Measurements from ENCODE around the gene RMND1. TPM values are rescaled to one million over a fixed set of nuclear protein-coding genes. Genes with fewer than 3 reads are reported as not detected.

RMND1 gene
- total RNA-seq, 3 donors from 2014 or later (not counting 1 experiment from before 2014, with no cell fraction given): 10.6 to 14.7 (median 11.3) TPM

DNA sequence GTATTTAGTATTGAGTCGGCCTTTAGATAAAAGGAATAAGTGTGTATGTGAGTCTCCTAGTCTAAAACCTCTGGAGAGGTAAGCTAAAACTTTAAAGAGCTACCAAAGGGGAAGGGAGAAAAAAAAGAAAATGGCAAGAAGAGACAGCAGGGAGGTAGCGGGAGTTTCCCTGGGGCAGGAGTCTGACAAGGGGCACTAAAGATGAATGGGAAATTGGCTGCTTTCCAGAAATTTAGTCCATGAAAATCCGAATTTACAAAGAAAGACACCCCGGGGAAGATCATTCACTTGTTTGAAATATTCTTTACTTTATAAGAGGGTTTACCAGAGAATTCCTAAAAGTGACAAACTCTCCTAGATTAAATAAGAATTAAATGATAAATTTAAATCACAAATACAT is 19.3 kb downstream of the RMND1 start:
- no peaks in the 10 kb centered on the region for H3K9me3 ChIP-seq (ENCODE audit: control insufficient read depth, insufficient read depth, low read length)
- no peak for DNase-seq
- intact Hi-C loops (cut with micrococcal nuclease): no loop called here
- no peak overlapping the region for H3K4me3 Mint-ChIP-seq
- ATAC-seq: no peak
- H3K9me3 Mint-ChIP-seq: no peaks in the 10 kb centered on the region
- H3K27ac Mint-ChIP-seq: peak overlapping the region in 1 of 2 donors; percentile 10
- H3K27me3 Mint-ChIP-seq (ENCODE audit: low read depth in 2 of 2): no peaks in the 10 kb centered on the region
- H3K4me3 ChIP-seq (ENCODE audit: low read length): no peak overlapping the region
- peaks cover 12% of the 10 kb centered on the region for H3K36me3 Mint-ChIP-seq
- no peaks in the 10 kb centered on the region for H3K4me1 ChIP-seq (ENCODE audit: control insufficient read depth, insufficient read depth, low read length)
- no peak for TF ChIP-seq CTCF (IDR thresholded peaks at IDR 0.05)
- WGBS (ENCODE audit: insufficient coverage): 100% methylated on average over 2 of the region's 4 CpGs
- peaks cover 2 to 9% of the 10 kb centered on the region in 2 donors for H3K4me1 Mint-ChIP-seq
- H3K36me3 ChIP-seq (ENCODE audit: control insufficient read depth, insufficient read depth, low read length): peaks cover 39% of the 10 kb centered on the region
- no peak overlapping the region for H3K27ac ChIP-seq (ENCODE audit: low read length)
- no peaks in the 10 kb centered on the region for H3K27me3 ChIP-seq (ENCODE audit: control insufficient read depth, insufficient read depth, low read length)

DNA sequence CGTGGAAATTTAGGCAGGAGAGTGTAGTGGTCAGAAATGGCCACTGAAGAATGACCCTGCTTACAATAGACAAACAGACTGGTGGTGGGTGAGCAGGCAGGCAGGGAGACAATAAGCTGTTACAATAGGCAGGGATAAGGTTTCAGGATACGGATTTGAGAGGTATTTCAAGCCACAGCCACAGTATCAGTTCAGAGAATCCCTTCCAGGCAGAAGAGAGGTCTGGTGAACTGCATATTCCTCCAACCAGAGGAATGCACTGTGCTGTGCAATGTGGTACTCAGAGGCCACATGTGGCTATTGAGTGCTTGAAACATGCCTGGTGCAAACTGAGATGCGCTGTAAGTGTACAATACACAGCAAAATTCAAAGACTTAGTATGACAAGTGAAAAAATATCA is 20.6 kb downstream of the RMND1 start:
- no peak for DNase-seq
- Histone ChIP-seq H3K27me3 (ENCODE audit: control insufficient read depth, insufficient read depth, low read length) (no peaks in the 10 kb centered on the region), H3K4me1 (ENCODE audit: control insufficient read depth, insufficient read depth, low read length) (no peaks in the 10 kb centered on the region), H3K36me3 (ENCODE audit: control insufficient read depth, insufficient read depth, low read length) (peaks cover 43% of the 10 kb centered on the region), H3K9me3 (ENCODE audit: control insufficient read depth, insufficient read depth, low read length) (no peaks in the 10 kb centered on the region), H3K4me3 (ENCODE audit: low read length) (no peak overlapping the region), H3K27ac (ENCODE audit: low read length) (no peak overlapping the region)
- ATAC-seq: no peak
- Mint-ChIP-seq H3K9me3 (no peaks in the 10 kb centered on the region), H3K36me3 (peaks cover 12% of the 10 kb centered on the region), H3K27me3 (ENCODE audit: low read depth in 2 of 2) (no peaks in the 10 kb centered on the region), H3K4me3 (no peak overlapping the region), H3K4me1 (peaks cover 0 to 6% of the 10 kb centered on the region in 2 donors), H3K27ac (peak overlapping the region in 1 of 2 donors; percentile 13)
- TF ChIP-seq CTCF (IDR thresholded peaks at IDR 0.05): no peak
- intact Hi-C loops (cut with micrococcal nuclease): no loop called here
- 95% methylated on average over 3 of the region's 3 CpGs for WGBS (ENCODE audit: insufficient coverage)

DNA sequence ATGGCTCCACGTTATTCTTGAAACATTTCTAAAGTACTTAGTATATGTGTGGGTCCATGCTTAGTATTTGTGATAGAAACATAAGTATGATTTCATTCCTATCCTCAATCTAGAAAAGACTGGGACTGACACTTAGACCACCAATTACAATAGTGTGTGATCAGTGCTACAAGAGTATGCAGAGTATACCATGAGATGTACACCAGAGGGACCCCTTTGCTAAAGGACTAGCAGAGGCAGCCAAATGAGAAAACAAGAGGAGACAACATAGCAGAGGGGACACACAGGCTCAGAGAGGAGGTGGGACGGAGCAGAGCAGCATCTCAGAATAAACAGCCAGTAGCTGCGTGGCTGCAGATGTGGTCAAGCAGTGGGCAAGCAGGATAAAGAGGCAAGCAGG is 21.0 kb downstream of the RMND1 start:
- Histone ChIP-seq H3K27me3 (ENCODE audit: control insufficient read depth, insufficient read depth, low read length) (no peaks in the 10 kb centered on the region), H3K4me1 (ENCODE audit: control insufficient read depth, insufficient read depth, low read length) (no peaks in the 10 kb centered on the region), H3K9me3 (ENCODE audit: control insufficient read depth, insufficient read depth, low read length) (no peaks in the 10 kb centered on the region), H3K36me3 (ENCODE audit: control insufficient read depth, insufficient read depth, low read length) (peaks cover 45% of the 10 kb centered on the region), H3K4me3 (ENCODE audit: low read length) (no peak overlapping the region), H3K27ac (ENCODE audit: low read length) (no peak overlapping the region)
- peak overlapping the region in 1 of 2 donors; percentile 13 for H3K27ac Mint-ChIP-seq
- TF ChIP-seq CTCF (IDR thresholded peaks at IDR 0.05): no peak
- ATAC-seq: no peak
- DNase-seq: no peak
- no peaks in the 10 kb centered on the region for H3K27me3 Mint-ChIP-seq (ENCODE audit: low read depth in 2 of 2)
- no peaks in the 10 kb centered on the region for H3K9me3 Mint-ChIP-seq
- no peak overlapping the region for H3K4me3 Mint-ChIP-seq
- H3K4me1 Mint-ChIP-seq: peaks cover 0 to 6% of the 10 kb centered on the region in 2 donors
- WGBS (ENCODE audit: insufficient coverage): 96% methylated on average over 2 of the region's 3 CpGs
- H3K36me3 Mint-ChIP-seq: peaks cover 12% of the 10 kb centered on the region
- intact Hi-C loops (cut with micrococcal nuclease): no loop called here

DNA sequence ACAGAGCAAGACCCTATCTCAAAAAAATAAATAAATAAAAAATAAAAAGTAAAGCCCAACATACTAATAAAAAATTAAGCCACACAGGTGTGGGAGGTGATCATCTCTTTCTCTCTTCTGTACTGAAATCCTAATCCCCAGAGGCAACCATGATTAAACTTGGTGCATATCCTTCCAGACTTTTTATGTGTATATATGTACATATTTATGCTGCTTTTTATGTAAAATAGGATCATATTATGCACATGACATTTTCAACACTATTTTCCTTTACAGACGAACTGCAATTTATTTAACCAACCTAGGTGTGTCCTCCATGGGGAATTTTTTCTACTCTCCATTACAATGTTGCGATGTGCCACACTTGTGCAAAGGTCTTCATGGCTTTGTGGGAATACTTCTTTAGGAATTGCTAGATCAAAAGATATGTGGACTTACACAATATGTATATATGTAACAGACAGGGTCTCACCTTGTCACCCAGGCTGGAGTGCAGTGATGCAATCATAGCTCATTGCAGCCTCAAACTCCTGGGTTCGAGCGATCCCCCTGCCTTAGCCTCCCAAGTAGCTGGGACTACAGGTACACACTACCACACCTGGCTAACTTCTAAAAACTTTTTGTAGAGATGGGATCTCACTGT is 23.7 kb downstream of the RMND1 start:
- Mint-ChIP-seq H3K36me3 (peaks cover 12% of the 10 kb centered on the region), H3K4me3 (no peak overlapping the region), H3K4me1 (peaks cover 0 to 6% of the 10 kb centered on the region in 2 donors), H3K27me3 (ENCODE audit: low read depth in 2 of 2) (no peaks in the 10 kb centered on the region), H3K27ac (no peak overlapping the region), H3K9me3 (no peaks in the 10 kb centered on the region)
- Histone ChIP-seq H3K9me3 (ENCODE audit: control insufficient read depth, insufficient read depth, low read length) (no peaks in the 10 kb centered on the region), H3K4me1 (ENCODE audit: control insufficient read depth, insufficient read depth, low read length) (no peaks in the 10 kb centered on the region), H3K36me3 (ENCODE audit: control insufficient read depth, insufficient read depth, low read length) (peaks cover 50% of the 10 kb centered on the region), H3K4me3 (ENCODE audit: low read length) (no peak overlapping the region), H3K27ac (ENCODE audit: low read length) (no peak overlapping the region), H3K27me3 (ENCODE audit: control insufficient read depth, insufficient read depth, low read length) (no peaks in the 10 kb centered on the region)
- no peak for TF ChIP-seq CTCF (IDR thresholded peaks at IDR 0.05)
- DNase-seq (no peak), ATAC-seq (no peak)
- WGBS (ENCODE audit: insufficient coverage): 92% methylated on average over 3 of the region's 4 CpGs
- intact Hi-C loops (cut with micrococcal nuclease): no loop called here

All from natural killer cell (primary cell).